Measurements from ENCODE around the gene RRP8. TPM values are rescaled to one million over a fixed set of nuclear protein-coding genes. Genes with fewer than 3 reads are reported as not detected.

The RRP8 gene
- total and polyA plus RNA-seq, 10 of the 15 experiments (the other 5 are each of a cell fraction or from before 2014, with no cell fraction given) = 4.7 to 51.2 (median 23.9) TPM

- POLR2A ChIA-PET = interaction anchor here (0.6 to 7.2 kb wide), 14 partner anchors 7 to 134 kb away, joined by 3 to 85 read pairs (median 5); partner anchors contain the start of genes ARFIP2, ILK, MRPL17 and TIMM10B
- H3K27me3 ChIP-seq (replicated peaks in 1 of 2; ENCODE audit: control insufficient read depth in 2 of 2, insufficient read depth in 2 of 2, low read length in 1 of 2) = no peaks in the 10 kb centered on the region
- no peak for FAIRE-seq
- in situ Hi-C loops (cut with MboI) (loop anchor here (10.0 kb wide), 1 partner anchor 913 kb away; no protein-coding TSS in a partner anchor), intact Hi-C loops (cut with micrococcal nuclease; ENCODE audit: unreplicated experiment) (loop anchor here (5.0 to 10.0 kb wide), 2 partner anchors 136 to 913 kb away; no protein-coding TSS in a partner anchor)
- ATAC-seq = no peak; the same call in 2 of the 3 replicates
- peak overlapping the region; percentile 95 for H3K9ac ChIP-seq (ENCODE audit: control insufficient read depth, insufficient read depth, low read length)
- BruUV-seq (replicated peaks) = TSS peak; percentile 52
- peaks cover 32% of the 10 kb centered on the region for H3K4me1 ChIP-seq (ENCODE audit: control insufficient read depth, insufficient read depth, low read length)
- CTCF ChIA-PET = interaction anchor here (0.7 to 2.7 kb wide), 7 partner anchors 11 to 85 kb away, joined by 3 to 18 read pairs (median 3); partner anchors contain the start of gene MRPL17
- no peak for TF ChIP-seq CBX3 (IDR thresholded peaks at IDR 0.05; ENCODE audit: borderline replicate concordance, low read depth)
- no peak for TF ChIP-seq YY1 (IDR thresholded peaks at IDR 0.05; ENCODE audit: low read depth, low read length)
- TF ChIP-seq SREBF2 (IDR thresholded peaks at IDR 0.05; ENCODE audit: low read length) = no peak
- TF ChIP-seq USF1 (IDR thresholded peaks at IDR 0.05; ENCODE audit: borderline replicate concordance, extremely low read length, insufficient read depth, low read depth, low read length) = no peak
- 0 out of 3 replicates have a peak, but pooled peaks have one; percentile 22 for TF ChIP-seq POU2F2 (IDR thresholded peaks at IDR 0.05; ENCODE audit: borderline replicate concordance, low read depth, low read length)
- 0 out of 2 replicates have a peak, but pooled peaks have one; percentile 7 for TF ChIP-seq TCF3 (IDR thresholded peaks at IDR 0.05; ENCODE audit: borderline replicate concordance, insufficient read depth, low read depth, low read length)
- TF ChIP-seq LARP7 (IDR thresholded peaks at IDR 0.05) = no peak
- no peak for TF ChIP-seq NFXL1 (IDR thresholded peaks at IDR 0.05; ENCODE audit: borderline replicate concordance)
- no peak for TF ChIP-seq HDAC6 (IDR thresholded peaks at IDR 0.05; ENCODE audit: unreplicated experiment)
- no peak for TF ChIP-seq STAT3 (IDR thresholded peaks at IDR 0.05; ENCODE audit: low read depth, low read length)
- TF ChIP-seq FOXM1 (IDR thresholded peaks at IDR 0.05; ENCODE audit: low read depth, low read length) = no peak
- TF ChIP-seq BRCA1 (IDR thresholded peaks at IDR 0.05; ENCODE audit: low read depth, low read length) = no peak
- peak; percentile 70; the same call in 1 of the 2 replicates for TF ChIP-seq MTA3 (IDR thresholded peaks at IDR 0.05; ENCODE audit: borderline replicate concordance, low read length)
- WGBS (ENCODE audit: insufficient coverage, insufficient replicate concordance, low lambda C conversion rate, missing lambda C conversion rate) = 14% methylated on average over 34 of the region's 39 CpGs
- no peaks in the 10 kb centered on the region for H4K20me1 ChIP-seq (ENCODE audit: control insufficient read depth, insufficient read depth)
- no peak overlapping the region for H2AFZ ChIP-seq (ENCODE audit: control insufficient read depth, low read depth, low read length)
- SMC1A ChIA-PET (ENCODE audit: uncharacterized antibody, unreplicated experiment) = interaction anchor here (0.8 to 3.1 kb wide), 6 partner anchors 7 to 134 kb away, joined by 3 to 24 read pairs (median 4); partner anchors contain the start of genes ILK and MRPL17
- peak overlapping the region; percentile 56 for H3K4me2 ChIP-seq (ENCODE audit: control insufficient read depth, insufficient read depth)
- H3K27ac ChIP-seq (ENCODE audit: control insufficient read depth, insufficient read depth) = peak overlapping the region; percentile 99
- H3K36me3 ChIP-seq (ENCODE audit: control insufficient read depth in 2 of 2, insufficient read depth in 2 of 2, low read length in 1 of 2) = peaks cover 23 to 34% of the 10 kb centered on the region in 2 experiments
- H3K79me2 ChIP-seq (ENCODE audit: control insufficient read depth, insufficient read depth, low read length) = peaks cover 33% of the 10 kb centered on the region
- no peaks in the 10 kb centered on the region for H3K9me3 ChIP-seq (replicated peaks; ENCODE audit: control insufficient read depth, insufficient read depth, low read length)
- RAD21 ChIA-PET (ENCODE audit: unreplicated experiment) = interaction anchor here (0.7 to 1.9 kb wide), 10 partner anchors 7 to 130 kb away, joined by 3 to 21 read pairs (median 3); partner anchors contain the start of genes ARFIP2, MRPL17 and TIMM10B
- peak overlapping the region; percentile 87 for H3K4me3 ChIP-seq
- no peak for DNase-seq (ENCODE audit: low read depth, low spot score)
Measured at GRCh38 chr11:6611092-6611962, 7.9 kb upstream of the RRP8 start.

Data from GM12878 (cell line).